Esophagus (tissue), 2 donors: ENCODE results near the gene SPTLC3. TPM values are rescaled to one million over a fixed set of nuclear protein-coding genes. Genes with fewer than 3 reads are reported as not detected.

ENCODE experiments used
- H3K27ac ChIP-seq, 2 donors: one replicate each; pipeline ENCODE4 v1.5.1; 2013; ENCODE audit warnings: low read depth in 2 of 2, mild to moderate bottlenecking in 2 of 2, inconsistent platforms in 1 of 2, low read length in 1 of 2, moderate library complexity in 1 of 2
- H3K27me3 ChIP-seq, 2 donors: one replicate each; pipeline ENCODE4 v1.6.1; 2013; ENCODE audit warnings: low read length in 2 of 2, control low read depth in 1 of 2, mild to moderate bottlenecking in 1 of 2; ENCODE audit not compliant: insufficient read depth in 2 of 2, control insufficient read depth in 1 of 2
- H3K36me3 ChIP-seq, 2 donors: one replicate each; pipeline ENCODE4 v1.6.1; 2013; ENCODE audit warnings: low read length in 1 of 2; ENCODE audit not compliant: control insufficient read depth in 2 of 2, insufficient read depth in 2 of 2
- H3K4me1 ChIP-seq, 2 donors: one replicate each; pipeline ENCODE4 v1.6.1; 2013; ENCODE audit warnings: low read length in 1 of 2; ENCODE audit not compliant: control insufficient read depth in 2 of 2, insufficient read depth in 2 of 2
- H3K4me3 ChIP-seq, 2 donors: one replicate each; pipeline ENCODE4 v1.5.1; 2013; ENCODE audit warnings: low read length in 2 of 2, mild to moderate bottlenecking in 2 of 2, low read depth in 1 of 2, moderate library complexity in 1 of 2
- H3K9me3 ChIP-seq, 2 donors: one replicate each; pipeline ENCODE4 v1.6.1; 2013; ENCODE audit warnings: mild to moderate bottlenecking in 2 of 2, low read depth in 1 of 2, low read length in 1 of 2, moderate library complexity in 1 of 2; ENCODE audit not compliant: control insufficient read depth in 2 of 2, insufficient read depth in 1 of 2
- WGBS, 2 donors: extraction: QIAGEN DNeasy Blood & Tissue Kit; methylation state at CpG; one replicate each; pipeline ENCODE4 v1.1.7; 2013; 5-methylcytosine and 5-hydroxymethylcytosine counted together
- polyA plus RNA-seq, 2 donors: library from polyadenylated mRNA; stranded (reverse); fragments of 200-250 nt; gene quantifications; one replicate each; pipeline ENCODE4 v1.2.3, GENCODE V29; 2013
- donor health status: healthy with polysubstance abuse.
- donor health status: Bipolar disorder and iron deficiency.

The SPTLC3 gene
- polyA plus RNA-seq, 2 donors: 3.5 TPM

GRCh38 chr20:13082378-13082777 is 73.6 kb downstream of the SPTLC3 start:
- H3K36me3 ChIP-seq: no peaks in the 10 kb centered on the region
- no peaks in the 10 kb centered on the region for H3K4me1 ChIP-seq
- no peak overlapping the region for H3K27ac ChIP-seq
- H3K27me3 ChIP-seq: no peaks in the 10 kb centered on the region
- H3K4me3 ChIP-seq: no peak overlapping the region
- H3K9me3 ChIP-seq: no peaks in the 10 kb centered on the region

- Histone ChIP-seq H3K4me3 (no peak overlapping the region), H3K27me3 (no peaks in the 10 kb centered on the region), H3K4me1 (no peaks in the 10 kb centered on the region), H3K9me3 (no peaks in the 10 kb centered on the region), H3K27ac (peak overlapping the region in 1 of 2 donors; percentile 9), H3K36me3 (no peaks in the 10 kb centered on the region)
- WGBS, 2 donors: 56 to 68% methylated on average over 3 of the region's 3 CpGs
Measured at GRCh38 chr20:13085275-13085674, 76.5 kb downstream of the SPTLC3 start.

- Histone ChIP-seq H3K4me1 (no peaks in the 10 kb centered on the region), H3K36me3 (no peaks in the 10 kb centered on the region), H3K9me3 (no peaks in the 10 kb centered on the region), H3K27me3 (no peaks in the 10 kb centered on the region), H3K27ac (no peak overlapping the region), H3K4me3 (no peak overlapping the region)
- WGBS, 2 donors: 65 to 70% methylated on average over 1 of the region's 1 CpG
Measured at GRCh38 chr20:13089950-13090469, 81.2 kb downstream of the SPTLC3 start.

- H3K27ac ChIP-seq: no peak overlapping the region
- WGBS, 2 donors: 63 to 67% methylated on average over 2 of the region's 2 CpGs
- no peaks in the 10 kb centered on the region for H3K27me3 ChIP-seq
- no peak overlapping the region for H3K4me3 ChIP-seq
- H3K36me3 ChIP-seq: no peaks in the 10 kb centered on the region
- H3K4me1 ChIP-seq: no peaks in the 10 kb centered on the region
- no peaks in the 10 kb centered on the region for H3K9me3 ChIP-seq
Measured at GRCh38 chr20:13092111-13092510, 83.3 kb downstream of the SPTLC3 start.

- H3K4me3 ChIP-seq: no peak overlapping the region
- H3K9me3 ChIP-seq: no peaks in the 10 kb centered on the region
- 33 to 34% methylated on average over 4 of the region's 4 CpGs for WGBS, 2 donors
- no peaks in the 10 kb centered on the region for H3K27me3 ChIP-seq
- H3K4me1 ChIP-seq: no peaks in the 10 kb centered on the region
- no peak overlapping the region for H3K27ac ChIP-seq
- no peaks in the 10 kb centered on the region for H3K36me3 ChIP-seq
Measured at GRCh38 chr20:13094976-13095375, 86.2 kb downstream of the SPTLC3 start.

- 85 to 87% methylated on average over 4 of the region's 4 CpGs for WGBS, 2 donors
- Histone ChIP-seq H3K4me3 (no peak overlapping the region), H3K9me3 (no peaks in the 10 kb centered on the region), H3K27ac (no peak overlapping the region), H3K4me1 (no peaks in the 10 kb centered on the region), H3K27me3 (no peaks in the 10 kb centered on the region), H3K36me3 (no peaks in the 10 kb centered on the region)
Measured at GRCh38 chr20:13098720-13099355, 90.1 kb downstream of the SPTLC3 start.

GRCh38 chr20:13099676-13100075 is 90.9 kb downstream of the SPTLC3 start:
- no peaks in the 10 kb centered on the region for H3K36me3 ChIP-seq
- H3K4me3 ChIP-seq: no peak overlapping the region
- H3K27ac ChIP-seq: no peak overlapping the region
- H3K9me3 ChIP-seq: no peaks in the 10 kb centered on the region
- no peaks in the 10 kb centered on the region for H3K27me3 ChIP-seq
- no peaks in the 10 kb centered on the region for H3K4me1 ChIP-seq

- Histone ChIP-seq H3K36me3 (no peaks in the 10 kb centered on the region), H3K4me1 (no peaks in the 10 kb centered on the region), H3K4me3 (no peak overlapping the region), H3K27me3 (no peaks in the 10 kb centered on the region), H3K9me3 (no peaks in the 10 kb centered on the region), H3K27ac (no peak overlapping the region)
- WGBS, 2 donors: 86 to 93% methylated on average over 2 of the region's 2 CpGs
Measured at GRCh38 chr20:13101276-13101675, 92.5 kb downstream of the SPTLC3 start.

- no peaks in the 10 kb centered on the region for H3K27me3 ChIP-seq
- no peak overlapping the region for H3K4me3 ChIP-seq
- no peaks in the 10 kb centered on the region for H3K9me3 ChIP-seq
- WGBS, 2 donors: 52 to 58% methylated on average over 5 of the region's 5 CpGs
- no peaks in the 10 kb centered on the region for H3K36me3 ChIP-seq
- H3K4me1 ChIP-seq: no peaks in the 10 kb centered on the region
- no peak overlapping the region for H3K27ac ChIP-seq
Measured at GRCh38 chr20:13101706-13102105, 92.9 kb downstream of the SPTLC3 start.

GRCh38 chr20:13102237-13102636 is 93.5 kb downstream of the SPTLC3 start:
- no peaks in the 10 kb centered on the region for H3K4me1 ChIP-seq
- H3K36me3 ChIP-seq: no peaks in the 10 kb centered on the region
- no peak overlapping the region for H3K27ac ChIP-seq
- no peaks in the 10 kb centered on the region for H3K9me3 ChIP-seq
- no peak overlapping the region for H3K4me3 ChIP-seq
- H3K27me3 ChIP-seq: no peaks in the 10 kb centered on the region
- WGBS, 2 donors: 81 to 86% methylated on average over 3 of the region's 3 CpGs
